Muscle layer of colon (tissue), 2 donors: ENCODE measurements around the gene CALY.

ENCODE experiments used
- H3K27ac ChIP-seq: one replicate; pipeline ENCODE4 v1.7.0; 2013; ENCODE audit warnings: low read depth, mild to moderate bottlenecking, low read length, moderate library complexity
- H3K27me3 ChIP-seq, 2 donors: one replicate each; pipeline ENCODE4 v1.7.0; 2013; ENCODE audit warnings: low read length in 2 of 2, mild to moderate bottlenecking in 2 of 2; ENCODE audit not compliant: insufficient read depth in 2 of 2, control insufficient read depth in 1 of 2
- H3K36me3 ChIP-seq: one replicate; pipeline ENCODE4 v1.7.0; 2013; ENCODE audit warnings: mild to moderate bottlenecking, low read length; ENCODE audit not compliant: insufficient read depth
- H3K4me1 ChIP-seq: one replicate; pipeline ENCODE4 v1.7.0; 2013; ENCODE audit warnings: mild to moderate bottlenecking, low read length; ENCODE audit not compliant: insufficient read depth
- H3K4me3 ChIP-seq, 2 donors: one replicate each; pipeline ENCODE4 v1.7.0; 2013; ENCODE audit warnings: low read length in 2 of 2, low read depth in 1 of 2, mild to moderate bottlenecking in 1 of 2, moderate library complexity in 1 of 2
- H3K9ac ChIP-seq: one replicate; pipeline ENCODE4 v1.7.0; 2013; ENCODE audit warnings: low read length
- H3K9me3 ChIP-seq: one replicate; pipeline ENCODE4 v1.7.0; 2013; ENCODE audit warnings: mild to moderate bottlenecking, low read length
- donor health status: abdominal sarcoma.
- donor health status: Adenocarcinoma of cecum.

Gene CALY

DNA sequence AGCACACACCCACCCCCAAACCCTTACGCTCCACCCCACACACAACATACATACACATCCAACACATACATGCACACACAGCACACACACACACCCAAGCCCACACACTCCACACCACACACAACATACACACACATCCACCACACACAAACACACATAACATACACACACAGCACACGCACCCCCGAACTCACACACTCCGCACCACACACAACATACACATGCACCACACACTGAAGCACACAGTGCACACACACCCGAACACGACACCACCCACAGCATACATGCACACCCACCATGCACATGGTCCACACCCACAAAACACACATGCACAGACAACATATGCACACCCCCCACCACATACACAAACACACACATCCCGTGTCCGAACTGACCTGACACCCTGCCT is 12.5 kb upstream of the CALY start:
- peaks cover 0 to 33% of the 10 kb centered on the region in 2 donors for H3K27me3 ChIP-seq
- no peak overlapping the region for H3K9ac ChIP-seq
- H3K4me1 ChIP-seq, result no peaks in the 10 kb centered on the region
- no peak overlapping the region for H3K4me3 ChIP-seq
- H3K9me3 ChIP-seq, result no peaks in the 10 kb centered on the region
- H3K27ac ChIP-seq, result no peak overlapping the region
- no peaks in the 10 kb centered on the region for H3K36me3 ChIP-seq

DNA sequence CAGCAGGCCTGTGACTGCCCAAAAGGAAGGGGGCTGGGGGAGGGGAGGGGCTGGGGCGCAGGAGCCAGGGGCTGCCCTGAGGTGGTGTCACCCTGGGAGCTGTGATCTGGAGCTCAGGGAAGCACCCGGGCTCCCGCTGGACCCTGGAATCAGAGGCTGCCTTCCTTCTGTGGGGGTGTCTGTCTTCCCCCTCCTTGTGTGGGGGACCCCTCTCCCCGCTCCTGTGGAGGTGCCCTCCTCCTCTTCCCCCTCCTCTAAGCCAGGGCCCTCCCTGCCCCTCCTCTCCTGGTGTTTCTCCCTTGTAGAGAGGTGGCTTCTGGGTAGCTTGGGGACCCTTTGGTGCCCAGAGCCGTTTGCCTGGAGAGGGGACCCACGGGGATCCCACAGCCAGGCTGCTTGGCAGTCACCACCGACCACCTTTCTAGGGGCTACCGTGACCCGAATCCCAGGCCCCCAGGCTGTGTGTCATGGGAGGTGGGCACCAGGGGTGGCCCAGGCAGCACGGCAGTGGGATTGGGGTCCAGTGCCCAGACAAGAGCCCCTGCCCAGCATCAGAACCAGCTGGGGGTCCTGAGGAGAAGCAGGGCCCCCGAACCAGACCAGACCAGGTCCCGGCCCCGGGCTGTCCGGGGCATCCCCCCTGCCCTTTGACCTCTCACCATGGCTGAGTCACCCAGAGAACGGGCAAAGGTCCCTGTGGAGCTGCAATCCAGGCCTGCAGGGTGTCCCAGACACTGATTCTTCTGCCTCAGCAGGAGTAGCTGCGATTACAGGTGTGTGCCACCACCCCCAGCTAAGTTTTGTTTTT is 11.2 kb upstream of the CALY start:
- Histone ChIP-seq H3K9ac (no peak overlapping the region), H3K27ac (no peak overlapping the region), H3K27me3 (peaks cover 0 to 35% of the 10 kb centered on the region in 2 donors), H3K4me1 (no peaks in the 10 kb centered on the region), H3K4me3 (no peak overlapping the region), H3K9me3 (no peaks in the 10 kb centered on the region), H3K36me3 (no peaks in the 10 kb centered on the region)

- H3K4me3 ChIP-seq, result no peak overlapping the region
- no peak overlapping the region for H3K9ac ChIP-seq
- H3K4me1 ChIP-seq, result no peaks in the 10 kb centered on the region
- H3K36me3 ChIP-seq, result no peaks in the 10 kb centered on the region
- H3K27me3 ChIP-seq, result peaks cover 5 to 31% of the 10 kb centered on the region in 2 donors
- H3K9me3 ChIP-seq, result no peaks in the 10 kb centered on the region
- no peak overlapping the region for H3K27ac ChIP-seq
These were observed 9.7 kb upstream of the CALY start for GRCh38 chr10:133346413-133346812.

GRCh38 chr10:133344236-133344635 is 7.5 kb upstream of the CALY start:
- H3K4me3 ChIP-seq, result no peak overlapping the region
- no peak overlapping the region for H3K27ac ChIP-seq
- H3K36me3 ChIP-seq, result no peaks in the 10 kb centered on the region
- no peak overlapping the region for H3K9ac ChIP-seq
- H3K4me1 ChIP-seq, result no peaks in the 10 kb centered on the region
- H3K27me3 ChIP-seq, result peaks cover 10 to 34% of the 10 kb centered on the region in 2 donors
- H3K9me3 ChIP-seq, result no peaks in the 10 kb centered on the region

GRCh38 chr10:133343558-133343957 is 6.9 kb upstream of the CALY start:
- Histone ChIP-seq H3K4me3 (no peak overlapping the region), H3K9ac (no peak overlapping the region), H3K36me3 (no peaks in the 10 kb centered on the region), H3K27ac (no peak overlapping the region), H3K27me3 (peaks cover 16 to 37% of the 10 kb centered on the region in 2 donors), H3K4me1 (no peaks in the 10 kb centered on the region), H3K9me3 (no peaks in the 10 kb centered on the region)

GRCh38 chr10:133342942-133343341 is 6.2 kb upstream of the CALY start:
- no peaks in the 10 kb centered on the region for H3K4me1 ChIP-seq

GRCh38 chr10:133341983-133342382 is 5.3 kb upstream of the CALY start:
- no peak overlapping the region for H3K9ac ChIP-seq
- H3K4me1 ChIP-seq, result no peaks in the 10 kb centered on the region
- no peaks in the 10 kb centered on the region for H3K9me3 ChIP-seq
- H3K36me3 ChIP-seq, result no peaks in the 10 kb centered on the region
- no peak overlapping the region for H3K27ac ChIP-seq
- H3K4me3 ChIP-seq, result no peak overlapping the region
- peaks cover 32 to 41% of the 10 kb centered on the region in 2 donors for H3K27me3 ChIP-seq

More at GRCh38 chr10:133342942-133343341, 6.2 kb upstream of the CALY start:
- H3K9ac ChIP-seq, result no peak overlapping the region
- H3K36me3 ChIP-seq, result no peaks in the 10 kb centered on the region
- H3K27me3 ChIP-seq, result peaks cover 22 to 41% of the 10 kb centered on the region in 2 donors
- H3K27ac ChIP-seq, result no peak overlapping the region
- H3K4me3 ChIP-seq, result no peak overlapping the region
- no peaks in the 10 kb centered on the region for H3K9me3 ChIP-seq

- H3K27me3 ChIP-seq, result peaks cover 38 to 54% of the 10 kb centered on the region in 2 donors
- no peak overlapping the region for H3K27ac ChIP-seq
- H3K4me1 ChIP-seq, result peaks cover 7% of the 10 kb centered on the region
- H3K4me3 ChIP-seq, result no peak overlapping the region
- H3K9ac ChIP-seq, result no peak overlapping the region
- no peaks in the 10 kb centered on the region for H3K36me3 ChIP-seq
- no peaks in the 10 kb centered on the region for H3K9me3 ChIP-seq
These were observed 3.1 kb upstream of the CALY start for GRCh38 chr10:133339708-133340380.

DNA sequence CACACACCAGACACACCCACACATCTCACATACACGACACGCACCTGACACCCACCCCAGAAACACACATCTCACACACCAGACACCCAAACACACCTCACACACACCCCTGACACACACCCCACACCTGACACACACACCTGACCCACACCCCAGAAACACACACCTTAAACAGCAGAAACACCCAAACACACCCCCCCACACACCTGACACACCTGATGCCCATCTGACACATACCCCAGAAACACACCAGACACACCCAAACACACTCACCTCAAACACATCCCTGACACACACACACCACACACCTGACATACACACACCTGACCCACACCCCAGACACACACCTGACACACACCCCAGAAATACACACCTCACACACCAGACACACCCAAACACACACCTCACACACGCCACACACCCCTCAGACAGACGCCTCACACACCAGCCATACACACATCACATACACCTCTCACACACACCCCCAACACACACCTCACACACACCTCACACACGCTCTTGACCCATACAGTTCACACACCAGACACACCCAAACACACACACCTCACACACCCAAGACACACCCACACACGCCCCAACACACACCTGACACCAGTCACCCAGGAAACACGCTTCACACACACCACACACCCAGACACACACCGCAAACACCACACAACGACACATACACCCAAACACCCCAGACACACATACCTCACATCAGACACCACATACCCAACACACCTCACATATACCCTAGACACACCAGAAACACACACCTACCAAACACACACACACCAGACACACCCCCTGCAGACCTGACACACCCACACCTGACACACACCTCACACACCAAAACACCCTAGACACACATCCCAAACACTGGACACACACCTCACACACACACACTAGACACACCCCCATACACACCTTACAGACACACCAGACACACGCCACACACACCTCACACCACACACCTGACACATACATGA is 1.7 kb upstream of the CALY start:
- peaks cover 38 to 58% of the 10 kb centered on the region in 2 donors for H3K27me3 ChIP-seq
- H3K36me3 ChIP-seq, result no peaks in the 10 kb centered on the region
- no peak overlapping the region for H3K27ac ChIP-seq
- H3K4me1 ChIP-seq, result peaks cover 7% of the 10 kb centered on the region
- no peak overlapping the region for H3K4me3 ChIP-seq
- H3K9me3 ChIP-seq, result no peaks in the 10 kb centered on the region
- H3K9ac ChIP-seq, result no peak overlapping the region

GRCh38 chr10:133337370-133337725 is 652 bp upstream of the CALY start:
- no peak overlapping the region for H3K9ac ChIP-seq
- H3K27ac ChIP-seq, result no peak overlapping the region
- no peaks in the 10 kb centered on the region for H3K9me3 ChIP-seq
- peaks cover 44 to 61% of the 10 kb centered on the region in 2 donors for H3K27me3 ChIP-seq
- no peak overlapping the region for H3K4me3 ChIP-seq
- H3K36me3 ChIP-seq, result no peaks in the 10 kb centered on the region
- peaks cover 7% of the 10 kb centered on the region for H3K4me1 ChIP-seq

GRCh38 chr10:133336118-133336576 is 549 bp downstream of the CALY start:
- Histone ChIP-seq H3K4me1 (peaks cover 7% of the 10 kb centered on the region), H3K9ac (no peak overlapping the region), H3K4me3 (no peak overlapping the region), H3K9me3 (no peaks in the 10 kb centered on the region), H3K27ac (no peak overlapping the region), H3K36me3 (no peaks in the 10 kb centered on the region), H3K27me3 (peaks cover 48 to 73% of the 10 kb centered on the region in 2 donors)
